ENCODE results near the gene POLR2B.
"Not testable (repeated sequence)": the region's sequence is repeated elsewhere in the genome, so short reads cannot be mapped to it uniquely, and the experiment has no call there.

POLR2B gene

GRCh38 chr4:57059890-57060716 lies 81.4 kb downstream of the POLR2B start:
- no peak for DNase-seq

DNA sequence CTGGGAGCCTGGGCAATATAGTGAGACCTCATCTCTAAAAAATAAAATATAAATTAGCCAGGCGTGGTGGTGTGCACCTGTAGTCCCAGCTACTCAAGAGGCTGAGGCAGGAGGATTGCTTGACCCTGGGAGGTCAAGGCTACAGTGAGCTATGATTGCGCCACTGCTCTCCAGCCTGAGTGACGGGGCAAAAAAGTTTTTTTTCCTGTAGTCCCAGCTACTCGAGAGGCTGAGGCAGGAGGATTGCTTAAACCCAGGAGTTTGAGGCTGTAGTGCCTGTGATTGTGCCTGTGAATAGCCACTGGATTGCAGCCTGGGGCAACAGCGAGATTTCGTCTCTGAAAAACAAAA lies 82.0 kb downstream of the POLR2B start:
- DNase-seq: not testable (repeated sequence)

- DNase-seq: no peak
These were observed 82.7 kb downstream of the POLR2B start for GRCh38 chr4:57061395-57061794.

DNA sequence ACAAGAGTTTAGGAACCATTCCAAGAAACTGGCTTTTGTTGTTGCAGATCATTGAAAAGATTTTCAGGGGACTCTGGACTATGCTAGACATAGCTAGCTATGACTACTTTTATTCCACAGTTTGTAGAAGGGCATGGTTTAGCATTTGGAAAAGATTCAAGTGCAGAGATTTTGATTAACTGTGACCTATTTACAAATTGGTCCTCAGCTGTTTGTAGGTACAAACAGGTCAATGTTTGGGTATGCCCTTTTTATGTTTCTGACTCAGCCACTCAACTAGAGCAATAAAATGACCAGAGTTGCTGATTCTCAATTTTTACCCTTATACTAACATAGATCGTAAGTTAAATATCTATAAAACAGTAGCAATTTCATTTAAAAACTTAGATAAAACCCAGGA lies 84.8 kb downstream of the POLR2B start:
- DNase-seq: no peak

DNA sequence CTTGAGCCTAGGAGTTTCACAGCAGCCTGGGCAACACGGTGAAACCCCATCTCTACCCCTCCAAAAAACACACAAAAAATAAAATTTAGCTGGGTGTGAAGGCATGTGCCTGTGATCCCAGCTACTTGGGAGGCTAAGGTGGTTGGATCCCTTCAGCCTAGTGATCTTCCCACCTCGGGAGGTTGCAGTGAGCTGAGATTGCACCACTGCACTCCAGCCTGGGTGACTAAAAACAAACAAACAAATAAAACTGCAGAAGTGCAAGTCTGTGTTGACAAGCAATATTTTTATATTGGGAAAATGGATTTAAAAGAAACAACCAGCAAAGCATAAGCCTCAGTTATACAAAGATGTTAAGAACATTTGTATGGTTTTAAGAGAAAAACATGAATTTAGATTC lies 85.4 kb downstream of the POLR2B start:
- DNase-seq: no peak

DNA sequence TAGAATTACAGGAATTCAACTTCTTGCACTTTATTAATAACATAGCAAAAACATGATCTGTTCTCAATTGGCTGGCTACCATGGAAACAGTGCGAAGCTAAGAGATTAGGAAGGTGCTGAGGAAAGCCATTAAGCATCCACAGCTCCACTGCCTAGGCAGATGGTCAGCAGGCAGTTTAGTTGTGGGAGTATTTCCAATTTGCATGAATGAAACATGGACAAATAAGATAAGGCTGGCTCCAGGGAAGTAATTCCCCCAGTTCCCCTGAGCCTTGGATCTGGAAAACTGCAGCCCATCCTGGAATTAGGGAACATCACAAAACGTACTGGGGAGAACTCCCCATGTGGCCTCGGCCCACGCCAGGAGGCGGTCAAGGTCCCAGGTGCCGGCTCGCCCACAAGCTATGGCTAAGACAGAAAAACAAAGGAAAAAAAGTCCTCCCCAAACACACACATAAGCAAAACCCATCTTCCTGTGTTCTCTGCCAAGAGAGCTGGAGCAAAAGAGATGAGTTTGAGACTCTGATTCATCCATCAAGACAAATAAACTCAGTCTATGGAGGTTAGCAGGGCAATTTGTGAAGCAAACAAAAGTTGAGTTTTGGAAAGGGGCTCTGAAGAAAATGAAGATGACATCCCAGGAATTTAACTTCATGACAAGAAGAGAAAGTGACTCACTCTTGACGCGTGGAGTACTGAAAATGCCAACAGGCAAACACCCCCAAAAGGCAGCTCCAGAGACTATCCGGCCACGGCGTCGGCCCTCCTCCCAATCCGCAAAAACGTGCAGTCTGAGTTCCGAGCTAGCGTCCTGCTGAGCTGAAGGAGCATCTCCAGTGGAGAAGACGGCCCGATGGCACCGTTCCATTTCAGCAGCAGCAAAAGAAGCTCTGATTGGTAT lies 86.4 kb downstream of the POLR2B start:
- DNase-seq: no peak

- no peak for DNase-seq
These were observed 87.2 kb downstream of the POLR2B start for GRCh38 chr4:57065730-57066482.

DNA sequence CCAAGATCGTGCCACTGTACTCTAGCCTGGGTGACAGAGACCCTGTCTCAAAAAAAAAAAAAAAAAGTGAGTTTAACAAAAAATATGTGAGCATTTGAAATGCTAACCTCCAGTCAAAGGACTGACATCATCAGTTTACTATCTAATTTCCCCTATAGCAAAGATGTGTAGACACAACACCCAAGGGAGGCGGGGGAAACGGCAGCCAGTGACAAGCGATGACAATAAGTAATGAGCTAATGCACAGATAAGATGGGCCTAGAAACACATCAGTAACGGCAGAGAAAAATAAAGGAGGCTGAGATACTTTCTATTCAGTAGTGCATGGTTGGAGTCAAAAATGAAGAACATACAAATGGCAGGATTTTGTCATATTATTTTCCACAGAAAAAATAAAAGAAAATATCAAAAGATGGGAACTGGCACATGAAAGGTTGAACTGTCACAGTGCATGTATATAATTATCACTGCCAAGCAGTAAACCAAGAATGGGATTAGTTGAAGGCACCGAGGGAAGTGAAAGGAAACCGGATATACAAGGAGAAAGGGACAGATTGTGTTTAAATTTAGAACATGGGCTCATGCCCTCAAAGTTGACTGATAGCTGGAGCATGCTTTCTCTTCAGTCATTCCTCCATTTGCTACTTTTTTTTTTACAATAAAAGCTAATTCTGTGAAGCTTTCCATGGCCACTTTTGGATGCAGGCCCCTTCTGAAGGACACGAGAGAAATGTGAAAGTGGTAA lies 89.7 kb downstream of the POLR2B start:
- no peak for DNase-seq

GRCh38 chr4:57070461-57070860 lies 91.8 kb downstream of the POLR2B start:
- no peak for DNase-seq

GRCh38 chr4:57071326-57071725 lies 92.6 kb downstream of the POLR2B start:
- no peak for DNase-seq

DNA sequence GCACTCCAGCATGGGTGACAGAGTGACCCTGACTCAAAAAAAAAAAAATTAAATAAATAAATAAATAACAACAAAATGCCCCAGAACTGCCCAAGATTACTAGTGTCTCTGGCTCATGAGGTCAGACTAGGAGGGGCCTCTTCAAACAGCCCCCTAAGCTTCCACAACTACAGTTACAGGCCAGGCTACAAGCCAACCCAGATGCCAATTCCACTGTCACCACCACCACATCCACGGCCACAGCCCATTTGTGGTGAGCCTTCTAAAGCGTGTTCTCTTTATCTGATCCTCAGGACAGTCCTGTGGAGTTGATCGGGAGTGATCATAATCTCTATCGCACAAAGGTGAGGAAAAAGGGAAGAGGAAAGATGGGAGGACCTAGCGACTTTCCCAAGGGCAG lies 94.9 kb downstream of the POLR2B start:
- DNase-seq: no peak

DNA sequence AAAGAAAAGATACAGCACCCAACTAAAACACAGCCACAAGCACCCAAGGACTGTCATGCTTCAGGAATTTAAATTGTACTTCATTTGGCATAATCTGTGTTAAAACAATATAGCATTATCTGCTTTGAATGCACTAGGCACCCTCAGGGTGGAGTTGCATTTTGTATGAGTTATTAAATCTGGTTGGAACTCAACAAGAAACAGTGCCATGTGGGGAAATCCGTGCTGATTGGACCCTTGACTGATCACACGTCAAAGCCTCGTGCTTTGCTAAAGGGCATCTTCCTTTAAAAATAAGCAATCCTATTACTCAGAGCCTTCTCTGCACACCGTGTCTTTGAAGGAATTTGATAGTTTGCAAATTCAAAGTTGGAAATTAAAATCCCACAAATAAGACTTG lies 96.0 kb downstream of the POLR2B start:
- no peak for DNase-seq

GRCh38 chr4:57075367-57075766 lies 96.7 kb downstream of the POLR2B start:
- DNase-seq: no peak

GRCh38 chr4:57076646-57077045 lies 98.0 kb downstream of the POLR2B start:
- no peak for DNase-seq

DNA sequence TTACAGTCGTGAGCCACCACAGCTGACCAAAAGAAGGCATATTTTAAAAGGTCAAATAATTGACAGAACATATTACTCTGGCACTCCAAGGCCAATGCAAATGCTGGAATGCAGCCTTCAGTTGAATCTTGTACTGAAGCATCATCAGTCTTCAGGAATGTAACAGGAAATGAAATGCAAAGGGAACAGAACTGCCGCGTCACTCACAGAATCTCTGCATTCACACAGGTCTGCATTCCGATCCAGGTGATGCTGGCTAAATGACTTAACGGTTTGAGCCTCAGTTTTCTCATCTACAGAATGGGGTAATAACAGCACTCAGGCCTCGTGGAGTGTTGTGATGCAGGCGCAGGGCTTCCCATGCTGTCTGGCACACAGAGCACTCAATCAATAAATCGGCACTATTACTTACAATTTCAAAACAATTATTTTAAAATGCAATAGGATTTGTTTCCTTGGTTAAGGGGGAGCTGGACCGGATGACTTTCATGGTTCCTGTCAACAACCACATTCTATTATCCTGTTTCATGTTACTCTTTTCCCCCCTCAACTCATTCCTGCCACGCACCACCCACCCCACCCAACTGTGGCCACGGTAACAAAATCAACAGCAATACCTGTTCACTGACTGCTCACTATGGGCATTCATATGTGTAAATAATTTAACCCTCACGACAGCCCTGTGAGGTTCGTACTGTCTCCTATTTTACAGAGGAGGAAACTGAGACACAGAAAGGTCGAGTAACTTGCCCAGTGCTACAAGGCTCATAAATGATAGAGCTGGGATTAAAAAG lies 99.1 kb downstream of the POLR2B start:
- DNase-seq: no peak

DNA sequence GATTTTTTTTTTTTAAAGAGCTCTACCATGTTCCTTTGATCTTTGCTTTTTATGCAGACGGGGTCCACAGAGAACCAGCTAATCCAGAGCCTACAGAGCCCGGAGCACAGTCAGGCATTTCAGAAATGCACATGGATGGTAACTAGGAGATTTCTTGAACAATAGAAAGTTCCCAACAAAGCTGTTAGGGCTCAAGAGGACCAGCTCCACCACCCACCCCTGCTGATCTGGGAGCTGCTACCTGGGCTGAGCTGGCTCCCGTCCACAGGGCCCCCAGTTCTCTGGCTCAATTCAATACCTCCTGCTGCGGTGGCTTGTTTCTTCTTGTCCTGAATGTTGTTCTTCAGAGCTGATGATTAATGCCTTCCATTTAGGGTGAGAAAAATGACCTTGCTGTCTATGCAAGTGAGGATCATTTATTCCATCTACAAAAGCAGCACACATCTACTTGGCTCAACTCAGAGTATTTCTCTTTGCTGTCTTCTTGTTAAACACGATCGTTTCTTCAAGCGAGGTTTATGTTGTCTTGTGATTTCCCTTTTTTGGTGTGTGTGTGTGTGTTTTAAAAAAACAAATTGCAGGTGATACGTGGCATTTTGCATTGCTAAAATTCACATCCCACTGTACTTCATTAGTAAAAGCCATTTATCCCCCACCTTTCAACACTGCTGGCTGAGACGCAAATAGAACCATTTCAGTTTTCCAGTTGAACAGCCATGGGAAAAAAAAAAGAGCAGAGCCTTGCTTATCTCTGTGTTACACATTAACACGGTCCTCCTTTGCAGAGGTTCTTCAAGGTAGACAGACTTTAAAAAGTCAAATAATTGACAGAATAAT lies 100.2 kb downstream of the POLR2B start:
- DNase-seq: peak; percentile 82

All from NCI-H146 (cell line).